Upper lobe of right lung (tissue), 1 donor: ENCODE results near the gene ZFYVE9. TPM values are rescaled to one million over a fixed set of nuclear protein-coding genes. Genes with fewer than 3 reads are reported as not detected.
"Not testable (repeated sequence)": the region's sequence is repeated elsewhere in the genome, so short reads cannot be mapped to it uniquely, and the experiment has no call there.

Experiments
- ATAC-seq: fragments of 200-7000 bp; cut with Tn5 transposase; one replicate; pipeline ENCODE4 v1.9.1; 2020; ENCODE audit warnings: mild to moderate bottlenecking, moderate library complexity
- DNase-seq: peaks from one replicate; pipeline ENCODE4 v3.0.0-alpha.2; 2020
- H3K27ac ChIP-seq: fragments of 200-600 bp; one replicate; pipeline ENCODE4 v1.8.0; 2022
- H3K27me3 ChIP-seq: fragments of 200-600 bp; one replicate; pipeline ENCODE4 v1.8.0; 2022; ENCODE audit warnings: mild to moderate bottlenecking
- H3K36me3 ChIP-seq: fragments of 200-600 bp; one replicate; pipeline ENCODE4 v1.8.0; 2022
- H3K4me1 ChIP-seq: fragments of 200-600 bp; one replicate; pipeline ENCODE4 v1.8.0; 2022
- H3K4me3 ChIP-seq: fragments of 200-600 bp; one replicate; pipeline ENCODE4 v1.8.0; 2022; ENCODE audit warnings: mild to moderate bottlenecking
- H3K9me3 ChIP-seq: fragments of 200-600 bp; one replicate; pipeline ENCODE4 v1.8.0; 2022
- CTCF ChIP-seq: fragments of 200-600 bp; IDR thresholded peaks from one replicate; pipeline ENCODE4 v1.8.0; 2022; ENCODE audit warnings: antibody characterized with exemption
- intact Hi-C: fragments of 100-400 bp; cut with DNase I; formaldehyde crosslinking; loops from one replicate; pipeline ENCODE4 v1.11.0; 2022
- total RNA-seq: library from RNA; stranded (reverse); fragmentation: NEBNext Ultra II Directional; extraction: Animal tissue kit (Norgen Biotek cat#: 25700); gene quantifications from one replicate; pipeline ENCODE4 v1.2.1, GENCODE V29; 2021
- donor health status: DM: no; HTN: yes; CAD: no; lungs with severe emphysema.

ZFYVE9 gene
- total RNA-seq, 1 donor from 2014 or later = 23.9 TPM

GRCh38 chr1:52367272-52367671 is 225.4 kb downstream of the ZFYVE9 start:
- ATAC-seq (no peak), DNase-seq (no peak)
- peaks cover 18% of the 10 kb centered on the region for H3K4me1 ChIP-seq
- H3K36me3 ChIP-seq = peaks cover 15% of the 10 kb centered on the region
- H3K27ac ChIP-seq = no peak overlapping the region
- no peaks in the 10 kb centered on the region for H3K27me3 ChIP-seq
- no peak for TF ChIP-seq CTCF
- intact Hi-C loops = no loop called here
- no peaks in the 10 kb centered on the region for H3K9me3 ChIP-seq
- no peak overlapping the region for H3K4me3 ChIP-seq

GRCh38 chr1:52368383-52369172 is 226.7 kb downstream of the ZFYVE9 start:
- peak overlapping the region; percentile 42 for H3K4me3 ChIP-seq
- intact Hi-C loops = no loop called here
- DNase-seq = peak; percentile 85
- no peak for TF ChIP-seq CTCF
- peak; percentile 23 for ATAC-seq
- H3K27ac ChIP-seq = no peak overlapping the region
- peaks cover 7% of the 10 kb centered on the region for H3K36me3 ChIP-seq
- peaks cover 18% of the 10 kb centered on the region for H3K4me1 ChIP-seq
- H3K27me3 ChIP-seq = no peaks in the 10 kb centered on the region
- no peaks in the 10 kb centered on the region for H3K9me3 ChIP-seq

- ATAC-seq, H3K4me3 ChIP-seq, H3K36me3 ChIP-seq, H3K27ac ChIP-seq, H3K27me3 ChIP-seq, H3K9me3 ChIP-seq, H3K4me1 ChIP-seq, intact Hi-C loops, DNase-seq: not testable (repeated sequence)
Observed at GRCh38 chr1:52369851-52370250, 228.0 kb downstream of the ZFYVE9 start.

DNA sequence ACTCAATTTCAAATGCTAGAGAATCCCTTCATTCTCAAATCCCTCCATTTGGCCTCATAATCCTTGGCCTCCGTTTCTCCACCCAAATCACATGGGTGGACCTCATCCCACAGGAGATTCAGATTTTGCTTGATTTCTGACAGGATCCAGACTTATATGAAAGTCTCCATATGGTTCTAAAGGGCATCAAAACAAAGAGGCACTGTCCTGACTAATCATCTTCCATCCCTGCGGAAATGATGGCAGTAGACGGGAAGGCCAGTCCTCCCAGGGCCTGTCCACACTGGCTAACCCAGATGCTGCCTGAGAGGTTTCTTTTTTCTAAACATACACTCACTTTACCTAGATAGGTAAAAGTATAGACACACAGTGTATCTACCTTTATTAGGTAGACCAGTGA is 243.5 kb downstream of the ZFYVE9 start:
- ATAC-seq (no peak), DNase-seq (no peak)
- no peak for TF ChIP-seq CTCF
- H3K9me3 ChIP-seq = no peaks in the 10 kb centered on the region
- H3K4me3 ChIP-seq = no peak overlapping the region
- H3K27me3 ChIP-seq = no peaks in the 10 kb centered on the region
- H3K27ac ChIP-seq = no peak overlapping the region
- intact Hi-C loops = no loop called here
- no peaks in the 10 kb centered on the region for H3K36me3 ChIP-seq
- H3K4me1 ChIP-seq = no peaks in the 10 kb centered on the region

GRCh38 chr1:52386458-52386857 is 244.6 kb downstream of the ZFYVE9 start:
- ATAC-seq (no peak), DNase-seq (no peak)
- TF ChIP-seq CTCF = no peak
- Histone ChIP-seq H3K4me3 (no peak overlapping the region), H3K4me1 (no peaks in the 10 kb centered on the region), H3K36me3 (no peaks in the 10 kb centered on the region), H3K9me3 (no peaks in the 10 kb centered on the region), H3K27ac (no peak overlapping the region), H3K27me3 (no peaks in the 10 kb centered on the region)
- intact Hi-C loops = no loop called here

GRCh38 chr1:52393174-52393573 is 251.3 kb downstream of the ZFYVE9 start:
- TF ChIP-seq CTCF = no peak
- H3K27me3 ChIP-seq = no peaks in the 10 kb centered on the region
- no peak overlapping the region for H3K27ac ChIP-seq
- H3K4me1 ChIP-seq = no peaks in the 10 kb centered on the region
- no peak overlapping the region for H3K4me3 ChIP-seq
- ATAC-seq (no peak), DNase-seq (no peak)
- intact Hi-C loops = no loop called here
- no peaks in the 10 kb centered on the region for H3K9me3 ChIP-seq
- no peaks in the 10 kb centered on the region for H3K36me3 ChIP-seq

Other genes with a start within 250 kb of the ZFYVE9 start
- gene RAB3B, start 151.4 kb upstream of the ZFYVE9 start, total RNA-seq = not detected
- gene KTI12, start 108.3 kb upstream of the ZFYVE9 start, total RNA-seq = 7.3 TPM
- gene TXNDC12, start 86.9 kb upstream of the ZFYVE9 start, total RNA-seq = 44.8 TPM
- 34.2 TPM for gene BTF3L4, start 85.8 kb upstream of the ZFYVE9 start, total RNA-seq
- gene CC2D1B, start 224.1 kb downstream of the ZFYVE9 start, total RNA-seq = 52.5 TPM